BE2C (cell line): ENCODE data around the gene USP7.

ENCODE experiments used
- DNase-seq: peaks from one replicate; pipeline ENCODE4 v3.0.0-alpha.2; 2020
- H3K27me3 ChIP-seq: fragments of 250-450 bp; sonication (Bioruptor Pico); 2 replicates; pipeline ENCODE4 v1.5.1; 2020; ENCODE audit warnings: mild to moderate bottlenecking
- H3K36me3 ChIP-seq: fragments of 250-450 bp; sonication (Bioruptor Pico); 2 replicates; pipeline ENCODE4 v1.5.1; 2020; ENCODE audit warnings: mild to moderate bottlenecking
- H3K4me1 ChIP-seq: fragments of 250-450 bp; sonication (Bioruptor Pico); 2 replicates; pipeline ENCODE4 v1.5.1; 2020
- H3K4me3 ChIP-seq: 2 replicates; pipeline ENCODE4 v1.5.1; 2011; ENCODE audit warnings: low read depth, low read length
- H3K9me3 ChIP-seq: fragments of 250-450 bp; sonication (Bioruptor Pico); 2 replicates; pipeline ENCODE4 v1.5.1; 2020
- TF ChIP-seq, protein P1 (sequence below): IDR thresholded peaks from 2 replicates; pipeline ENCODE4 v1.5.1; 2012; ENCODE audit warnings: mild to moderate bottlenecking, low read depth, low read length

The USP7 gene

GRCh38 chr16:8961811-8962390, 1.8 kb downstream of the USP7 start:
- peak overlapping the region; percentile 90 for H3K4me3 ChIP-seq
- no peaks in the 10 kb centered on the region for H3K27me3 ChIP-seq
- TF ChIP-seq, protein P1, sequence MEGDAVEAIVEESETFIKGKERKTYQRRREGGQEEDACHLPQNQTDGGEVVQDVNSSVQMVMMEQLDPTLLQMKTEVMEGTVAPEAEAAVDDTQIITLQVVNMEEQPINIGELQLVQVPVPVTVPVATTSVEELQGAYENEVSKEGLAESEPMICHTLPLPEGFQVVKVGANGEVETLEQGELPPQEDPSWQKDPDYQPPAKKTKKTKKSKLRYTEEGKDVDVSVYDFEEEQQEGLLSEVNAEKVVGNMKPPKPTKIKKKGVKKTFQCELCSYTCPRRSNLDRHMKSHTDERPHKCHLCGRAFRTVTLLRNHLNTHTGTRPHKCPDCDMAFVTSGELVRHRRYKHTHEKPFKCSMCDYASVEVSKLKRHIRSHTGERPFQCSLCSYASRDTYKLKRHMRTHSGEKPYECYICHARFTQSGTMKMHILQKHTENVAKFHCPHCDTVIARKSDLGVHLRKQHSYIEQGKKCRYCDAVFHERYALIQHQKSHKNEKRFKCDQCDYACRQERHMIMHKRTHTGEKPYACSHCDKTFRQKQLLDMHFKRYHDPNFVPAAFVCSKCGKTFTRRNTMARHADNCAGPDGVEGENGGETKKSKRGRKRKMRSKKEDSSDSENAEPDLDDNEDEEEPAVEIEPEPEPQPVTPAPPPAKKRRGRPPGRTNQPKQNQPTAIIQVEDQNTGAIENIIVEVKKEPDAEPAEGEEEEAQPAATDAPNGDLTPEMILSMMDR: no peak
- no peak for DNase-seq
- no peaks in the 10 kb centered on the region for H3K9me3 ChIP-seq
- H3K36me3 ChIP-seq: peaks cover 5% of the 10 kb centered on the region
- peaks cover 28% of the 10 kb centered on the region for H3K4me1 ChIP-seq

- H3K27me3 ChIP-seq: no peaks in the 10 kb centered on the region
- peaks cover 5% of the 10 kb centered on the region for H3K36me3 ChIP-seq
- no peak overlapping the region; the same call in 1 of the 2 replicates for H3K4me3 ChIP-seq
- no peaks in the 10 kb centered on the region for H3K9me3 ChIP-seq
- TF ChIP-seq, protein P1: no peak
- H3K4me1 ChIP-seq: peaks cover 36% of the 10 kb centered on the region
- no peak for DNase-seq
Observed at GRCh38 chr16:8960788-8961109, 3.0 kb downstream of the USP7 start.

DNA sequence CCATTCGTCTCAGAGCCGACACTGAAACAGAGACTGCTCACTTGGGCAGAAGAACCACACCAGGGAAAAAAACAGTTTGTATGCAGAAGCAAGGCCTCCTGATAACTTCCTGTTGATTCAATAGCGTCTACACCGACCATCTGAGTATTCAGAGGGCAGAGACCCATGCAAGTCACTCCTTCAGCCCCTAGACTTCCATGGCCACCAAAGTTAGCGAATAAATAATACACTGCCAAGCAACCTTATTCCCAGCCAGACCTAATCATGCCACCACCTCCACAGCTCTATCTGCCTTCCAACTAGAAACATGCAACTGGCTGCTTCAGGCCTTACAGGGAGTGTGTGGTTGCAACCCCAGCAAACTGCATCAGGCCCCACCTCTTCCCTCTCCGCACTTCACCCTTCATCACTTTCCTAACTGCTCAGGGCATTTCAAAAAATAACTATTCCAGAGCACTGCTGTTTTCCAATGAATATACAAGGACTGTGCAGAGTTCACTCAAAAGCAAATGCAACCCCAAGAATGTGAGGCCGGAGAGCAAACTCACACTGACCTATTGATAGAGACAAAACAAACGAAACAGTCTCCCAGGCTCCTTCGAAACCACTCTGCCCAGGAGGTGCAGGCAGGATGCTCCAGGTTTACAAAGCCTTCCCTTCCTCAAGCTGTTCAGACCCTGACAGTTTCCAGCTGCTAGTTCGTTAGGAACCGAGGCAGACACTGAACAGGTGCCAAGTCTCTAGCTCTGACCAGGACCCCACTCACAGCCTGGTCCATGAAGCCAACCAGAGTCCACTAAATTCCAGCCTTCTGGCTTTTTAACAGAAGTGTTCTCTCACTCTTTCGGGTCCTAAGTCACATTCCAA, 3.6 kb downstream of the USP7 start:
- TF ChIP-seq, protein P1: no peak
- Histone ChIP-seq H3K4me3 (peak overlapping the region; percentile 12; the same call in 1 of the 2 replicates), H3K4me1 (peaks cover 38% of the 10 kb centered on the region), H3K9me3 (no peaks in the 10 kb centered on the region), H3K36me3 (peaks cover 5% of the 10 kb centered on the region), H3K27me3 (no peaks in the 10 kb centered on the region)
- no peak for DNase-seq

DNA sequence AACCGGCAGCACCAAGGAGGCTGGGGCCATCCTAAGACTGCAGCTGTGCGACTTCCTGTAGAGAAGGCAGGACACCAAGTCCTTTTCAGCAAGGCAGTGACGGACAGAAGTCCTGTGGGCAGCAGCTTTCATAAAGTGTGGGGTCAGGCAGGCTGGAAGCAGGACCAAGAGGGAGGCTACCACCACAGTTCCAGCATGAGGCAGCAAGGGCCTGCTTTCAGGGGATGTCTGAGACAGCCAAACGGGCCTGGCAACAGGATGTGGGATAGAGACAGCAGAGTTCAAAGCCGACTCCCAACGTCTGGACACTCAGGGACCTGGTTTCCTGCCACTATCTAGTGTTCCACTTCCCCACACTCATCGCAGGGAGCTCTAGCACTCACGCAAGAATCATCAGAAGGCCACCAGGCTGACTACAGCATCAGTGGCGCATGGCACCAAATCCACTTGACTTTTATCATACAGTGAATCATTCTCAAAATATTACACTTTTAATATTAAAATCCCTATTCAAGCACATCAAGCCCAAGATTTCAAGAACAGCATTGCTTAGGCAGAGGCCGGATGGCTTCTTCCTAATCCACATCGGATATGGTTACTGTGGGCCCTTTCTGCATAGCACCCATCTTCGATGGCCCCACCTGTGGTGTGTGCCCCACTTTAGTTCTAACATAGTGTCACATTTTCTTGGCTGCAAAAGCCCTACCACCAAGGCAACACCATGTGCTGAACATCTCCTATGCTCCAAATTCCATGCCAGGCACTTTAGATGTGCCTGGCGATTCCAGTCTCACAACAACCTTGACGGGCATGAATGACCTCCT, 5.2 kb downstream of the USP7 start:
- H3K4me1 ChIP-seq: peaks cover 38% of the 10 kb centered on the region
- DNase-seq: peak; percentile 40
- TF ChIP-seq, protein P1: no peak
- H3K36me3 ChIP-seq: peaks cover 5% of the 10 kb centered on the region
- H3K27me3 ChIP-seq: no peaks in the 10 kb centered on the region
- no peaks in the 10 kb centered on the region for H3K9me3 ChIP-seq
- H3K4me3 ChIP-seq: no peak overlapping the region

GRCh38 chr16:8957509-8958157, 6.1 kb downstream of the USP7 start:
- Histone ChIP-seq H3K4me3 (no peak overlapping the region), H3K36me3 (peaks cover 4% of the 10 kb centered on the region), H3K4me1 (peaks cover 38% of the 10 kb centered on the region), H3K27me3 (no peaks in the 10 kb centered on the region), H3K9me3 (no peaks in the 10 kb centered on the region)
- no peak for DNase-seq
- TF ChIP-seq, protein P1: no peak
